ENCODE measurements around the gene SPATC1L. TPM values are rescaled to one million over a fixed set of nuclear protein-coding genes. Genes with fewer than 3 reads are reported as not detected.
"Not testable (repeated sequence)": the region's sequence is repeated elsewhere in the genome, so short reads cannot be mapped to it uniquely, and the experiment has no call there.

The SPATC1L gene
- total RNA-seq, 1 donor from 2014 or later = 27.5 TPM

GRCh38 chr21:46141767-46142581 is 42.3 kb downstream of the SPATC1L start:
- peaks cover 9% of the 10 kb centered on the region for H3K4me1 Mint-ChIP-seq
- H3K27ac Mint-ChIP-seq (ENCODE audit: unreplicated experiment) = no peak overlapping the region
- no peak for DNase-seq (ENCODE audit: low read depth, low spot score)
- H3K27me3 Mint-ChIP-seq (ENCODE audit: low read depth) = peaks cover 50% of the 10 kb centered on the region
- no peak overlapping the region for H3K4me3 Mint-ChIP-seq
- H3K9me3 Mint-ChIP-seq = no peaks in the 10 kb centered on the region
- no peak for TF ChIP-seq CTCF (conservative IDR thresholded peaks at IDR 0.05)
- no peaks in the 10 kb centered on the region for H3K36me3 Mint-ChIP-seq (ENCODE audit: low read depth)

- peaks cover 54% of the 10 kb centered on the region for H3K27me3 Mint-ChIP-seq (ENCODE audit: low read depth)
- H3K9me3 Mint-ChIP-seq; H3K4me3 Mint-ChIP-seq; H3K27ac Mint-ChIP-seq (ENCODE audit: unreplicated experiment); H3K4me1 Mint-ChIP-seq; DNase-seq (ENCODE audit: low read depth, low spot score); H3K36me3 Mint-ChIP-seq (ENCODE audit: low read depth): not testable (repeated sequence)
Observed at GRCh38 chr21:46140352-46141003, 43.8 kb downstream of the SPATC1L start.

DNA sequence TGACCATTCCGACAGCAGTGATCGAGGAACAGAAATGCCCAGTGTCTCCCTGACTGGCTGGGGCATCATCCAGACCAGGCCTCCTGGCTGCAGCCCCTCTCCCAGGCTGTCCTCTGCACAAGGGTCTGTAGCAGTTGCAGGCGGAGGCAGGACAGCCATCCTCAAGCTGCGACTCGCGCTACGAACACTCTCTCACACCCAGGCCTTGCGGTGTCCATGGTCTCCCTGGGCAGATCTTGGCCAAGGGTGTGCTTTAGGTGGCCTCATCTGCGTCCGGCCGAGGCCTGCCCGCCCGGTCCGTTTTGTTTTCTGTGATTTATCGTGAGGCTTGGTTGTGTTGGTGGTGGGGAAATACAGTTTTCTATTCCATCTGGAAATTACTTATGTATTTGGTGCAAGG is 44.6 kb downstream of the SPATC1L start:
- TF ChIP-seq CTCF (conservative IDR thresholded peaks at IDR 0.05) = no peak
- no peak for DNase-seq (ENCODE audit: low read depth, low spot score)
- no peak overlapping the region for H3K27ac Mint-ChIP-seq (ENCODE audit: unreplicated experiment)

GRCh38 chr21:46138383-46138970 is 45.8 kb downstream of the SPATC1L start:
- Mint-ChIP-seq H3K27ac (ENCODE audit: unreplicated experiment) (no peak overlapping the region), H3K4me3 (no peak overlapping the region), H3K36me3 (ENCODE audit: low read depth) (no peaks in the 10 kb centered on the region), H3K9me3 (no peaks in the 10 kb centered on the region), H3K4me1 (peaks cover 2% of the 10 kb centered on the region), H3K27me3 (ENCODE audit: low read depth) (peaks cover 48% of the 10 kb centered on the region)
- DNase-seq (ENCODE audit: low read depth, low spot score) = no peak
- TF ChIP-seq CTCF (conservative IDR thresholded peaks at IDR 0.05) = no peak

More for the DNA sequence above, 44.6 kb downstream of the SPATC1L start:
- Mint-ChIP-seq H3K36me3 (ENCODE audit: low read depth) (no peaks in the 10 kb centered on the region), H3K4me1 (peaks cover 9% of the 10 kb centered on the region), H3K9me3 (no peaks in the 10 kb centered on the region), H3K4me3 (no peak overlapping the region), H3K27me3 (ENCODE audit: low read depth) (peaks cover 54% of the 10 kb centered on the region)

DNA sequence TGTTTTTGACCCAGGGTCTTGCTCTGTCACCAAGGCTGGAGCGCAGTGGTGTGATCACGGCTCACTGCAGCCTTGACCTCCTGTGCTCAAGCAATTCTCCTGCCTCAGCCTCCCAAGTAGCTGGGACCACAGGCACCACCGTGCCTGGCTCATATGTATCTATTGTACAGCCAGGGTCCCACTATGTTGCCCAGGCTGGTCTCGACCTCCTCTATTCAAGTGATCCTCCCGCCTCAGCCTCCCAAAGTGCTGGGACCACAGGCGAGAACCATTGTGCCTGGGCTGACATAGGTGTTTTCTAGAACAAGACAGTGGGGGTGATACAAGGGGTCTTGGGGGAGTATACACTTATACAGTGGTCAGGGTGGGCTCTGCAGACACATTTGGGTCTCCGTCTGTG is 46.4 kb downstream of the SPATC1L start:
- DNase-seq (ENCODE audit: low read depth, low spot score) = no peak
- Mint-ChIP-seq H3K9me3 (no peaks in the 10 kb centered on the region), H3K27me3 (ENCODE audit: low read depth) (peaks cover 45% of the 10 kb centered on the region), H3K36me3 (ENCODE audit: low read depth) (no peaks in the 10 kb centered on the region), H3K4me1 (no peaks in the 10 kb centered on the region), H3K4me3 (no peak overlapping the region), H3K27ac (ENCODE audit: unreplicated experiment) (no peak overlapping the region)
- TF ChIP-seq CTCF (conservative IDR thresholded peaks at IDR 0.05) = no peak
